Cardiac muscle cell (in vitro differentiated cells and primary cell): ENCODE measurements around the gene HDAC11. TPM values are rescaled to one million over a fixed set of nuclear protein-coding genes. Genes with fewer than 3 reads are reported as not detected.

Experiments
- DNase-seq, 2 donors: peaks; one replicate each; pipeline versions ENCODE4 v3.0.0 to v3.0.0-alpha.2; 2010 to 2017; ENCODE audit warnings: low read depth in 1 of 2, low spot score in 1 of 2
- H3K27ac ChIP-seq: fragments of 200-600 bp; sonication (generic); 2 replicates; pipeline ENCODE4 v1.5.1; 2016
- H3K27me3 ChIP-seq: fragments of 200-600 bp; sonication (generic); 2 replicates; pipeline ENCODE4 v1.6.0; 2016; ENCODE audit warnings: control low read depth
- H3K36me3 ChIP-seq: fragments of 200-600 bp; sonication (generic); 2 replicates; pipeline ENCODE4 v1.5.1; 2016; ENCODE audit warnings: control low read depth
- H3K4me1 ChIP-seq: fragments of 200-600 bp; sonication (generic); 2 replicates; pipeline ENCODE4 v1.8.1; 2017; ENCODE audit warnings: low read depth, mild to moderate bottlenecking, mixed run types
- H3K4me3 ChIP-seq: fragments of 200-600 bp; sonication (generic); 2 replicates; pipeline ENCODE4 v1.5.1; 2016; ENCODE audit warnings: mild to moderate bottlenecking
- H3K9me3 ChIP-seq: fragments of 200-600 bp; sonication (generic); 2 replicates; pipeline ENCODE4 v1.5.1; 2017; ENCODE audit warnings: low read depth, mild to moderate bottlenecking, control low read depth
- CTCF ChIP-seq: IDR thresholded peaks from 2 replicates; pipeline ENCODE4 v1.5.1; 2012; ENCODE audit warnings: low read depth, mild to moderate bottlenecking, low read length
- polyA plus RNA-seq: library from polyadenylated mRNA; unstranded; fragments of >200 nt; fragmentation: Nextera tagmentation; extraction: Ambion mirVana; gene quantifications from 2 replicates; pipeline ENCODE4 v1.2.1, GENCODE V29; 2016
- total RNA-seq: library from RNA; depleted of rRNA; stranded (reverse); fragments of >200 nt; gene quantifications from 2 replicates; pipeline ENCODE4 v1.2.3, GENCODE V29; 2016

The HDAC11 gene
- total and polyA plus RNA-seq, 2 experiments from 2014 or later = 27.1 to 35.7 TPM

GRCh38 chr3:13544951-13545651, 65.0 kb downstream of the HDAC11 start:
- Histone ChIP-seq H3K36me3 (no peaks in the 10 kb centered on the region), H3K27me3 (no peaks in the 10 kb centered on the region), H3K27ac (no peak overlapping the region), H3K9me3 (no peaks in the 10 kb centered on the region), H3K4me3 (no peak overlapping the region), H3K4me1 (peaks cover 14% of the 10 kb centered on the region)
- no peak for TF ChIP-seq CTCF
- DNase-seq = no peak

DNA sequence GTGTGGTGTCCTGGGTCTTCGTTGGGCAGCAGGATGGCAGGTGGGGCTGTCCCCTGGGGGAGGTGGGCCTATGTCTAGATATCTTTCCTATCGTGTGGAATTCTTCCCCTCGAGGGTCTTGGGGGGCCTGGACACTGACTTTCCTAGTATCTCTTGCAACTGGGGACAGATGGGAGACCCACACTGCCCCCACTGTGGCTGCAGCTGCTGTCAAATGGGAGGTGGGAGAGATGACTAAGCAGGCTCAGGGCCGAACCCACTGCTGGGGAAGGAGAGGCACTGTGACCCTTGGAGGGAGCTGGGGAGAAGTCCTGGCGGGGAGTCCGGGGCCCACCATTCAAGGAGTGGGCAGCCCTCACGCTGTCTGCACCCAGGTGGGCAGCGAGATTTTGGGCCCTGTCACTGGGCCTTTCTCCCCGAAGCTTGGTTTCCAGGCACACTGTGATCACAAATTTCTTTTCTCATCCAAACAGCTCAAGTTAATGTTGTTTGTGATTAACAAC, 65.9 kb downstream of the HDAC11 start:
- TF ChIP-seq CTCF = no peak
- no peaks in the 10 kb centered on the region for H3K27me3 ChIP-seq
- no peak overlapping the region for H3K4me3 ChIP-seq
- H3K36me3 ChIP-seq = no peaks in the 10 kb centered on the region
- DNase-seq = no peak
- peak overlapping the region; percentile 72 for H3K27ac ChIP-seq
- peaks cover 14% of the 10 kb centered on the region for H3K4me1 ChIP-seq
- H3K9me3 ChIP-seq = no peaks in the 10 kb centered on the region

- no peaks in the 10 kb centered on the region for H3K9me3 ChIP-seq
- H3K27me3 ChIP-seq = no peaks in the 10 kb centered on the region
- H3K4me1 ChIP-seq = peaks cover 14% of the 10 kb centered on the region
- no peaks in the 10 kb centered on the region for H3K36me3 ChIP-seq
- H3K27ac ChIP-seq = peak overlapping the region; percentile 72
- peak; percentile 46 to 68 for DNase-seq
- H3K4me3 ChIP-seq = no peak overlapping the region
- no peak for TF ChIP-seq CTCF
Observed at GRCh38 chr3:13546667-13547171, 66.6 kb downstream of the HDAC11 start.

GRCh38 chr3:13547591-13548371, 67.7 kb downstream of the HDAC11 start:
- H3K4me1 ChIP-seq = peaks cover 14% of the 10 kb centered on the region
- no peaks in the 10 kb centered on the region for H3K27me3 ChIP-seq
- no peak for DNase-seq
- H3K4me3 ChIP-seq = no peak overlapping the region
- TF ChIP-seq CTCF = no peak
- peak overlapping the region; percentile 72 for H3K27ac ChIP-seq
- no peaks in the 10 kb centered on the region for H3K36me3 ChIP-seq
- no peaks in the 10 kb centered on the region for H3K9me3 ChIP-seq

GRCh38 chr3:13548696-13549622, 68.9 kb downstream of the HDAC11 start, which contains the start of gene FBLN2:
FBLN2 (plus strand) TSS chr3:13549125; CDS start chr3:13570356, 21,231 bp downstream.
- H3K4me3 ChIP-seq = peak within 1 kb of the TSS; percentile 33
- DNase-seq = peak; percentile 71 to 89
- TF ChIP-seq CTCF = no peak
- H3K9me3 ChIP-seq = no peaks in the 10 kb centered on the region
- H3K4me1 ChIP-seq = peaks cover 14% of the 10 kb centered on the region
- no peak within 1 kb of the TSS for H3K27ac ChIP-seq
- no peaks in the 10 kb centered on the region for H3K36me3 ChIP-seq
- H3K27me3 ChIP-seq = no peaks in the 10 kb centered on the region
